ENCODE data around the gene NBAS. TPM values are rescaled to one million over a fixed set of nuclear protein-coding genes. Genes with fewer than 3 reads are reported as not detected.

The NBAS gene
- total RNA-seq, 2 experiments from 2014 or later: 24.4 to 28.8 TPM

- ChIA-PET POLR2A (no interaction called here), CTCF (ENCODE audit: unreplicated experiment) (interaction anchor here (0.5 kb wide), 1 partner anchor 31 kb away, joined by 3 read pairs; no protein-coding TSS in a partner anchor)
- no peak for DNase-seq (ENCODE audit: low spot score)
- no peak for TF ChIP-seq CTCF (conservative IDR thresholded peaks at IDR 0.05; ENCODE audit: low read length)
- TF ChIP-seq EZH2phosphoT487 (IDR thresholded peaks at IDR 0.05; ENCODE audit: borderline replicate concordance, low read depth, low read length): no peak
- H4K20me1 ChIP-seq (ENCODE audit: insufficient read depth, low read length): 0 out of 2 replicates have a peak, but pooled peaks cover 3% of the 10 kb centered on the region
- H3K4me2 ChIP-seq (ENCODE audit: low read length): no peak overlapping the region
- H3K4me3 ChIP-seq (ENCODE audit: low read depth, low read length, poor library complexity, severe bottlenecking): no peak overlapping the region
- intact Hi-C loops (cut with micrococcal nuclease; ENCODE audit: unreplicated experiment): no loop called here
- no peak overlapping the region for H3K27ac ChIP-seq (ENCODE audit: low read depth, low read length, poor library complexity, severe bottlenecking)
- H3K36me3 ChIP-seq (ENCODE audit: insufficient read depth, low read length): peaks cover 97% of the 10 kb centered on the region
- H2AFZ ChIP-seq (ENCODE audit: low read length): no peak overlapping the region
- H3K4me1 ChIP-seq (ENCODE audit: insufficient read depth, low read length, poor library complexity, severe bottlenecking): no peaks in the 10 kb centered on the region
- no peaks in the 10 kb centered on the region for H3K9me3 ChIP-seq (ENCODE audit: low read length)
- peaks cover 6% of the 10 kb centered on the region; the same call in 1 of the 2 replicates for H3K79me2 ChIP-seq (ENCODE audit: insufficient read depth, low read depth, low read length)
- no peaks in the 10 kb centered on the region for H3K9me2 ChIP-seq (ENCODE audit: insufficient read depth, low read length)
- no TSS peak for BruUV-seq (replicated peaks)
Measured at GRCh38 chr2:15599994-15600393, 38.9 kb upstream of the NBAS start.

- no TSS peak for BruUV-seq (replicated peaks)
- H3K9me2 ChIP-seq (ENCODE audit: insufficient read depth, low read length): no peaks in the 10 kb centered on the region
- H3K4me2 ChIP-seq (ENCODE audit: low read length): no peak overlapping the region
- no peaks in the 10 kb centered on the region for H3K9me3 ChIP-seq (ENCODE audit: low read length)
- ChIA-PET CTCF (ENCODE audit: unreplicated experiment) (no interaction called here), POLR2A (interaction anchor here (0.7 kb wide), 1 partner anchor 11 kb away, joined by 4 read pairs; no protein-coding TSS in a partner anchor)
- no peak overlapping the region for H3K27ac ChIP-seq (ENCODE audit: low read depth, low read length, poor library complexity, severe bottlenecking)
- peaks cover 37% of the 10 kb centered on the region for H3K79me2 ChIP-seq (ENCODE audit: insufficient read depth, low read depth, low read length)
- peaks cover 74% of the 10 kb centered on the region for H3K36me3 ChIP-seq (ENCODE audit: insufficient read depth, low read length)
- H2AFZ ChIP-seq (ENCODE audit: low read length): no peak overlapping the region
- TF ChIP-seq EZH2phosphoT487 (IDR thresholded peaks at IDR 0.05; ENCODE audit: borderline replicate concordance, low read depth, low read length) (no peak), CTCF (conservative IDR thresholded peaks at IDR 0.05; ENCODE audit: low read length) (no peak)
- peaks cover 10% of the 10 kb centered on the region; the same call in 1 of the 2 replicates for H4K20me1 ChIP-seq (ENCODE audit: insufficient read depth, low read length)
- no peak overlapping the region for H3K4me3 ChIP-seq (ENCODE audit: low read depth, low read length, poor library complexity, severe bottlenecking)
- no peak for DNase-seq (ENCODE audit: low spot score)
- intact Hi-C loops (cut with micrococcal nuclease; ENCODE audit: unreplicated experiment): no loop called here
- H3K4me1 ChIP-seq (ENCODE audit: insufficient read depth, low read length, poor library complexity, severe bottlenecking): peaks cover 11% of the 10 kb centered on the region
Measured at GRCh38 chr2:15596968-15597367, 35.8 kb upstream of the NBAS start.

GRCh38 chr2:15596350-15596749, 35.2 kb upstream of the NBAS start:
- intact Hi-C loops (cut with micrococcal nuclease; ENCODE audit: unreplicated experiment): no loop called here
- Histone ChIP-seq H3K4me1 (ENCODE audit: insufficient read depth, low read length, poor library complexity, severe bottlenecking) (peaks cover 12% of the 10 kb centered on the region), H3K9me2 (ENCODE audit: insufficient read depth, low read length) (no peaks in the 10 kb centered on the region), H3K4me3 (ENCODE audit: low read depth, low read length, poor library complexity, severe bottlenecking) (no peak overlapping the region), H3K9me3 (ENCODE audit: low read length) (no peaks in the 10 kb centered on the region), H3K4me2 (ENCODE audit: low read length) (no peak overlapping the region), H3K79me2 (ENCODE audit: insufficient read depth, low read depth, low read length) (peaks cover 40% of the 10 kb centered on the region), H3K27ac (ENCODE audit: low read depth, low read length, poor library complexity, severe bottlenecking) (no peak overlapping the region), H2AFZ (ENCODE audit: low read length) (no peak overlapping the region), H3K36me3 (ENCODE audit: insufficient read depth, low read length) (peaks cover 68% of the 10 kb centered on the region), H4K20me1 (ENCODE audit: insufficient read depth, low read length) (peaks cover 10% of the 10 kb centered on the region; the same call in 1 of the 2 replicates)
- no peak for DNase-seq (ENCODE audit: low spot score)
- no TSS peak for BruUV-seq (replicated peaks)
- POLR2A ChIA-PET: interaction anchor here (0.6 to 0.7 kb wide), 2 partner anchors 12 to 33 kb away, joined by 3 to 4 read pairs; no protein-coding TSS in a partner anchor
- CTCF ChIA-PET (ENCODE audit: unreplicated experiment): no interaction called here
- TF ChIP-seq EZH2phosphoT487 (IDR thresholded peaks at IDR 0.05; ENCODE audit: borderline replicate concordance, low read depth, low read length) (no peak), CTCF (conservative IDR thresholded peaks at IDR 0.05; ENCODE audit: low read length) (no peak)

All from OCI-LY7 (cell line).